K562 (cell line): ENCODE results near the gene PRDM16. TPM values are rescaled to one million over a fixed set of nuclear protein-coding genes. Genes with fewer than 3 reads are reported as not detected.

Experiments
- ATAC-seq: fragments of 200-7000 bp; cut with Tn5 transposase; 3 replicates; pipeline ENCODE4 v1.9.1; 2020; ENCODE audit warnings: moderate library complexity
- BruUV-seq: library from RNA; stranded (reverse); fragments of 400-500 nt; replicated peaks from 2 replicates; lab custom pipeline; 2021; lab: Mats Ljungman, UMichigan
- CTCF ChIA-PET: fragments of 300-600 bp; formaldehyde crosslinking; extraction: SDS; loops from one replicate; lab custom pipeline; 2021; ENCODE audit warnings: low intra/inter-chr PET ratio; lab: Yijun Ruan, JAX
- POLR2A ChIA-PET: fragments of 300-600, 350-650 bp; sonication (Branson Sonifier 250); formaldehyde crosslinking; extraction: SDS; loops from one replicate; lab custom pipeline; 2021; ENCODE audit warnings: antibody characterized with exemption, inconsistent platforms; lab: Yijun Ruan, JAX
- DNase-seq, 4 experiments: peaks; one replicate each; pipeline versions ENCODE4 v3.0.0 to v3.0.0-alpha.2; 2011 to 2018; ENCODE audit warnings: low spot score in 3 of 4, mixed read lengths in 3 of 4; ENCODE audit errors: extremely low read depth in 1 of 4
- FAIRE-seq: peaks from 2 replicates; lab custom pipeline; 2011; peaks lifted over from hg19 to GRCh38; lab: Jason Lieb, UNC
- H2AFZ ChIP-seq: 2 replicates; pipeline ENCODE4 v1.6.0; 2011; ENCODE audit warnings: low read depth, low read length, control low read depth, inconsistent platforms
- H3K27ac ChIP-seq: fragments of 200-600 bp; 3 replicates; pipeline ENCODE4 v1.8.0; 2011; ENCODE audit warnings: low read depth, mild to moderate bottlenecking, control low read depth, inconsistent platforms, low read length, moderate library complexity, mixed read lengths; ENCODE audit errors: extremely low read depth
- H3K27me3 ChIP-seq, 2 experiments: fragments of 300-600 bp in 1 of 2; 2 replicates in 1 of 2; 3 replicates in 1 of 2; pipeline versions ENCODE4 v1.6.0 to v1.8.0; 2011; ENCODE audit warnings: inconsistent platforms in 2 of 2, low read length in 2 of 2, mild to moderate bottlenecking in 1 of 2, mixed read lengths in 1 of 2, moderate library complexity in 1 of 2; ENCODE audit not compliant: control insufficient read depth in 2 of 2, insufficient read depth in 2 of 2
- H3K36me3 ChIP-seq: fragments of 300-600 bp; 3 replicates; pipeline ENCODE4 v1.8.0; 2011; ENCODE audit warnings: mild to moderate bottlenecking, low read length, inconsistent platforms; ENCODE audit not compliant: control insufficient read depth, insufficient read depth
- H3K4me1 ChIP-seq, 2 experiments: fragments of 200-600 bp in 1 of 2; replicated peaks in 1 of 2; 2 replicates in 1 of 2; 3 replicates in 1 of 2; pipeline versions ENCODE4 v1.5.1 to v1.8.0; 2011; ENCODE audit warnings: inconsistent platforms in 2 of 2, low read length in 2 of 2, mild to moderate bottlenecking in 1 of 2, mixed read lengths in 1 of 2, moderate library complexity in 1 of 2; ENCODE audit not compliant: control insufficient read depth in 2 of 2, insufficient read depth in 2 of 2
- H3K4me2 ChIP-seq: 2 replicates; pipeline ENCODE4 v1.6.1; 2011; ENCODE audit warnings: low read length, control low read depth, inconsistent platforms, mixed read lengths; ENCODE audit not compliant: insufficient read depth
- H3K4me3 ChIP-seq: fragments of 200-600 bp; sonication (generic), shearing (Covaris generic); 2 replicates; pipeline ENCODE4 v1.5.1; 2016; ENCODE audit warnings: control low read depth, inconsistent platforms
- H3K79me2 ChIP-seq: fragments of 200-600 bp; 3 replicates; pipeline ENCODE4 v1.8.0; 2011; ENCODE audit warnings: low read length, inconsistent platforms; ENCODE audit not compliant: control insufficient read depth, insufficient read depth
- H3K9ac ChIP-seq, 2 experiments: 2 replicates each; pipeline versions ENCODE4 v1.6.0 to v1.6.1; 2011; ENCODE audit warnings: low read depth in 2 of 2, low read length in 2 of 2, control low read depth in 1 of 2, inconsistent platforms in 1 of 2, mild to moderate bottlenecking in 1 of 2, mixed read lengths in 1 of 2; ENCODE audit not compliant: insufficient read depth in 1 of 2
- H3K9me1 ChIP-seq: one replicate; pipeline ENCODE4 v1.6.0; 2011; ENCODE audit warnings: inconsistent platforms, mild to moderate bottlenecking, low read length, moderate library complexity; ENCODE audit not compliant: control insufficient read depth, insufficient read depth
- H3K9me3 ChIP-seq: replicated peaks from 2 replicates; pipeline ENCODE4 v1.5.1; 2011; ENCODE audit warnings: low read depth, low read length, inconsistent platforms; ENCODE audit not compliant: control insufficient read depth, insufficient read depth
- H4K20me1 ChIP-seq: replicated peaks from 2 replicates; pipeline ENCODE4 v1.6.1; 2011; ENCODE audit warnings: low read length, inconsistent platforms, mixed read lengths; ENCODE audit not compliant: control insufficient read depth, insufficient read depth
- CC2D1A ChIP-seq: fragments of 450-650 bp; IDR thresholded peaks from 2 replicates; pipeline ENCODE4 v1.6.1; 2017; ENCODE audit warnings: mild to moderate bottlenecking
- CCNT2 ChIP-seq: IDR thresholded peaks from 2 replicates; pipeline ENCODE4 v1.6.1; 2011; ENCODE audit warnings: borderline replicate concordance, low read depth, mild to moderate bottlenecking, moderate library complexity, mixed read lengths, low read length; ENCODE audit not compliant: insufficient read length; ENCODE audit errors: extremely low read depth
- CSDE1 ChIP-seq, 2 experiments: fragments of 450-650 bp; IDR thresholded peaks; 2 replicates each; pipeline ENCODE4 v1.6.1; 2016; ENCODE audit warnings: mild to moderate bottlenecking in 1 of 2
- EGR1 ChIP-seq: fragments of 450-650 bp; conservative IDR thresholded peaks from 2 replicates; pipeline ENCODE4 v1.6.1; 2017; ENCODE audit warnings: mild to moderate bottlenecking
- IFI16 ChIP-seq: fragments of 250-450 bp; sonication (Bioruptor Pico); IDR thresholded peaks from 2 replicates; pipeline ENCODE4 v2.1.2; 2022; ENCODE audit warnings: mild to moderate bottlenecking, inconsistent platforms
- SMARCE1 ChIP-seq: fragments of 450-650 bp; IDR thresholded peaks from 2 replicates; pipeline ENCODE4 v1.7.1; 2016; ENCODE audit warnings: mild to moderate bottlenecking
- TFE3 ChIP-seq: fragments of 450-650 bp; formaldehyde crosslinking; IDR thresholded peaks from 2 replicates; pipeline ENCODE4 v1.4.0; 2020; ENCODE audit warnings: mild to moderate bottlenecking, mixed read lengths
- ZNF436 ChIP-seq: fragments of 250-450, 450-650 bp; sonication (Bioruptor Pico); formaldehyde crosslinking; IDR thresholded peaks from 2 replicates; pipeline ENCODE4 v1.7.0; 2020; ENCODE audit warnings: mild to moderate bottlenecking
- ZNF589 ChIP-seq: fragments of 200-800 bp; sonication (Bioruptor generic); IDR thresholded peaks from 2 replicates; pipeline ENCODE4 v1.6.1; 2016; ENCODE audit warnings: low read depth, missing genetic modification characterization, missing compliant biosample characterization
- ZZZ3 ChIP-seq: fragments of 450-650 bp; IDR thresholded peaks from 2 replicates; pipeline ENCODE4 v1.6.1; 2016; ENCODE audit warnings: antibody characterized with exemption, mild to moderate bottlenecking, moderate library complexity
- WGBS: fragments of 100-300 bp; shearing (Covaris generic); methylation state at CpG from one replicate; pipeline ENCODE4 v1.1.6; 2016; ENCODE audit warnings: low coverage, mixed read lengths; ENCODE audit not compliant: insufficient coverage; ENCODE audit errors: missing lambda C conversion rate; 5-methylcytosine and 5-hydroxymethylcytosine counted together
- in situ Hi-C: fragments of 300-500 bp; cut with MboI; formaldehyde crosslinking; loops from 4 replicates; pipeline ENCODE4 v1.15.0; 2018; ENCODE audit warnings: inconsistent platforms, mixed read lengths
- intact Hi-C: fragments of 100-400 bp; cut with micrococcal nuclease; formaldehyde crosslinking; loops from 2 replicates; pipeline ENCODE4 v1.14.2; 2022
- polyA plus RNA-seq, 8 experiments: library from polyadenylated mRNA; depleted of rRNA in 4 of 8; stranded (reverse) in 5 of 8; unstranded in 3 of 8; fragments of >200 nt; fragmentation: Nextera tagmentation in 2 of 8; fragmentation: Illumina TruSeq in 1 of 8; extraction: Ambion mirVana in 2 of 8; extraction: Trizol in 1 of 8; gene quantifications; 2 replicates each; pipeline versions ENCODE4 v1.2.1 to v1.2.3, GENCODE V29; 2011 to 2014; ENCODE audit warnings: inconsistent platforms in 1 of 8, missing spikeins in 1 of 8
- total RNA-seq, 7 experiments: library from RNA; depleted of rRNA in 6 of 7; stranded (reverse); fragments of >200 nt in 6 of 7; fragmentation: Illumina TruSeq in 2 of 7; extraction: Trizol in 2 of 7; gene quantifications; 2 replicates each; pipeline versions ENCODE4 v1.2.1 to v1.2.3, GENCODE V29; 2011 to 2021; ENCODE audit warnings: low replicate concordance in 1 of 7
- TF ChIP-seq, protein P1 (sequence below): fragments of 250-450 bp; sonication (Bioruptor Pico); IDR thresholded peaks from 2 replicates; pipeline ENCODE4 v1.8.0; 2021; ENCODE audit warnings: borderline replicate concordance, mild to moderate bottlenecking, moderate library complexity; ENCODE audit not compliant: poor library complexity, severe bottlenecking

The PRDM16 gene
- total and polyA plus RNA-seq, 9 of the 15 experiments (the other 6 are each of a cell fraction or from before 2014, with no cell fraction given) = 0.10 to 0.27 TPM; not detected in 7

GRCh38 chr1:3052501-3052900 is 16.5 kb upstream of the PRDM16 start:
- Histone ChIP-seq H3K9me1 (no peaks in the 10 kb centered on the region), H2AFZ (no peak overlapping the region), H3K4me1 (no peaks in the 10 kb centered on the region), H3K4me3 (no peak overlapping the region), H3K9me3 (no peaks in the 10 kb centered on the region), H4K20me1 (no peaks in the 10 kb centered on the region), H3K79me2 (no peaks in the 10 kb centered on the region), H3K4me2 (no peak overlapping the region), H3K9ac (no peak overlapping the region), H3K36me3 (no peaks in the 10 kb centered on the region)
- in situ Hi-C loops = no loop called here
- CTCF ChIA-PET = no interaction called here
- ATAC-seq = no peak
- no TSS peak for BruUV-seq
- intact Hi-C loops = no loop called here
- no peak for TF ChIP-seq ZZZ3
- no peak for TF ChIP-seq CCNT2
- no peak for TF ChIP-seq CSDE1 (IDR thresholded peaks at IDR 0.05)
- no peak for TF ChIP-seq EGR1
- TF ChIP-seq SMARCE1 = no peak
- TF ChIP-seq, all 486 proteins: peak for 0
- Histone ChIP-seq H3K27me3 (peaks cover 0 to 9% of the 10 kb centered on the region in 2 experiments; a peak in 1 of 5 replicates), H3K27ac (no peak overlapping the region)
- POLR2A ChIA-PET = no interaction called here
- WGBS = 0% methylated on average over 5 of the region's 5 CpGs
- DNase-seq (no peak), FAIRE-seq (no peak)

DNA sequence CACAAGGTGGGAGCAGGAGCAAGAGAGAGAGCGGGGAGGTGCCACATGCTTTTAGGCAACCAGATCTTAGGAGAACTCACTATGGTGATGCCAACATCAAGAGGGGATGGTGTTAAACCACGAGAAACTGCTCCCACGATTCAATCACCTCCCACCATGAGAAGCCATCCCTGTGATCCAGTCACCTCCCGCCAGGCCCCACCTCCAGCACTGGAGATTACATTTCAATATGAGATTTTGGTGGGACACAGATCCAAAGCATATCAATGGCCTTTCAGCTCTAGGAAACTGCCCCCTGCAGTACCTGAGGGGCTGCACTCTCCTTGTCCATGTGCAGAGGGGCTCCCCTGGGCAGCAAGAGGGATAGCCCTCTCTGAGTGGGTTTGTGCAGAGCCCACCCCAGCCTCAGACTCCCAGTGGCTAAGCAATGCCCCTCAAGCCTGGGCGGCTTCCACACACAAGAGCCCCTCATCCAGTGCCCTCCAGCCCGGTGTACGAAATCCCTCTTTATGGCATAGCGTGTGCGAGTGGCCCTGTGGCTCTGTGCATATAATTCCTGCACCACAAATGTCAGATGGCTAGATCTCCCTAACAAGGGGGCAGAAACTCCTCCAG is 15.5 kb upstream of the PRDM16 start:
- no peaks in the 10 kb centered on the region for H3K9me3 ChIP-seq
- no peaks in the 10 kb centered on the region for H3K9me1 ChIP-seq
- no peak for DNase-seq
- H3K9ac ChIP-seq = no peak overlapping the region
- FAIRE-seq = no peak
- in situ Hi-C loops = no loop called here
- ChIA-PET CTCF (no interaction called here), POLR2A (no interaction called here)
- no peak overlapping the region for H2AFZ ChIP-seq
- intact Hi-C loops = no loop called here
- no peak for ATAC-seq
- H3K4me1 ChIP-seq = no peaks in the 10 kb centered on the region
- TF ChIP-seq ZNF589 = no peak
- TF ChIP-seq ZNF436 = no peak
- TF ChIP-seq CC2D1A = no peak
- TF ChIP-seq IFI16 (CRISPR knock-in tag) = no peak
- TF ChIP-seq, protein P1, sequence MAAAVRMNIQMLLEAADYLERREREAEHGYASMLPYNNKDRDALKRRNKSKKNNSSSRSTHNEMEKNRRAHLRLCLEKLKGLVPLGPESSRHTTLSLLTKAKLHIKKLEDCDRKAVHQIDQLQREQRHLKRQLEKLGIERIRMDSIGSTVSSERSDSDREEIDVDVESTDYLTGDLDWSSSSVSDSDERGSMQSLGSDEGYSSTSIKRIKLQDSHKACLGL (CRISPR knock-in tag) = no peak
- no peak for TF ChIP-seq TFE3
- TF ChIP-seq, all 486 proteins: peak for 0
- Histone ChIP-seq H3K27ac (no peak overlapping the region), H3K36me3 (no peaks in the 10 kb centered on the region), H4K20me1 (no peaks in the 10 kb centered on the region), H3K27me3 (peaks cover 0 to 9% of the 10 kb centered on the region in 2 experiments; a peak in 1 of 5 replicates), H3K79me2 (no peaks in the 10 kb centered on the region), H3K4me3 (no peak overlapping the region), H3K4me2 (no peak overlapping the region)
- BruUV-seq = no TSS peak
- 0% methylated on average over 9 of the region's 9 CpGs for WGBS
